Activated CD4-positive, CD25-positive, alpha-beta regulatory T cell (primary cell): ENCODE results near the gene DES.

ENCODE experiments used
- DNase-seq, 4 experiments: peaks; one replicate each; lab custom pipeline; 2025; lab: John Stamatoyannopoulos, UW

The DES gene

DNA sequence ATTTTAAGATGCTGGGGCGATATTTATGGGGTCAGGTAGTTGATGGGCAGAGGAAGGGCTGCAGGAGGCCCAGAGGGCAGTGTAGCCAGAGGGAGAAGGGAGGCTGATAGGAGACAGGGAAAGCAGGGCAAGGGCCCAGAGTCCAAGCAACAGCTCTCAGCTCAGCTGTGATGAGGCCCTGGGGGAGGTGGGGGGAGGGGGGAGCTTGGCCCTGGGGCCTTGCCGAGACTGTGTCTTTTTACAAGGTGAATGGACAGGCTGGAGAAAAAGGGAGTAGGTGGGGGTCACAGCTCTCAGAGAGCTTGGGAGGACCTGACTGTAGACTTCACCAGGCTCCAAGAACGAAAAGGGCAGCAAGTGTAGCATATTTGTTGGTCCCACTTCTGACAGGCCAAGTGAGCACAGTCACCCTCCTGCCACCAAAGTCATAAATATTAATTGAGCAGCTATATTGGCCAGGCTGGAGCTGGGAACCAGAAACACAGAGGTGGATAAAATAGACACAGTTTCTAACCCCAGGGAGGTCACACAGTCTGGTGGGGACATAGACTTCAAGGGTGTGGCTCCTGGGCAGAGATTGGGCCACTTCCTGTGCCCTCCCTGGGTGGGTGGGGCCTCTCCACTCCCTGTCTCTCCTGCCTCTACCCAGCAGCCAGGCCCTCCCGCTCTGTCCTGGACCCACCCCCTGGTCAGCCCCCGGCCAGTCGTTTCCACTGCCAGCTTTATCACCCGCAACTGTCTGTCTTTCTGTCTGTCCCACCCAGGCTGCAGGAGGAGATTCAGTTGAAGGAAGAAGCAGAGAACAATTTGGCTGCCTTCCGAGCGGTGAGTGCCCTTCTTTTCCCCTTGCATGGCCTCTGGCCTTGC, 1.4 kb downstream of the DES start:
- no peak for DNase-seq

GRCh38 chr2:219420687-219421086, 2.5 kb downstream of the DES start:
- DNase-seq = no peak

GRCh38 chr2:219421323-219421722, 3.1 kb downstream of the DES start:
- DNase-seq = no peak

DNA sequence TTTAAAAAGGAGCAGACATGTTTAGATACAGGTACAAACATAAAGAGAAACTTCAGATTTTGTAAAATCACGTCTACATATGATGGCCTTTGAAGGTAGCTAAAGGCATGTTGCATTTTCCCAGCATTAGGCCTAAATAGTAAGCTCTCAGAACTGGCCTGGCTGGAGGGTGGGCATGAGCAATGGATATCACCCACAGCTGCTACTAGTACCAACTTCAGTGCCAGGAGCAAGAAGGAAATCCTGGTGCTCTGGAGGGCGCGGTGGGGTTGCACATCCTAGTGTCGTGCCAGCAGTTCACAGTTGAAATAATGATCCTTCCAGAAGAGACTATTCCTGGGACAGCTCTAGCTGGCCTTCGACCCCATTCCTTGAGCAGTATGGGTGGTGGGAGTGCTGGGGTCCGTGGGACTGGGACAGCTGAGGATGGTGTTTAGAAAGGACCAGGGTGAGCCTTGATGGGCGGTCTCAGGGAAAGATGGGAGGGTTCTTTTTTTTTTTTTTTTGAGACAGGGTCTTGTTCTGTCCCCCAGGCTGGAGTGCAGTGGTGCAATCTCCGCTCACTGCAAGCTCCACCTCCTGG, 4.9 kb downstream of the DES start:
- DNase-seq = no peak

- DNase-seq = no peak
Observed at GRCh38 chr2:219423652-219424377, 5.6 kb downstream of the DES start.

- DNase-seq = no peak
Observed at GRCh38 chr2:219425238-219426067, 7.3 kb downstream of the DES start.

DNA sequence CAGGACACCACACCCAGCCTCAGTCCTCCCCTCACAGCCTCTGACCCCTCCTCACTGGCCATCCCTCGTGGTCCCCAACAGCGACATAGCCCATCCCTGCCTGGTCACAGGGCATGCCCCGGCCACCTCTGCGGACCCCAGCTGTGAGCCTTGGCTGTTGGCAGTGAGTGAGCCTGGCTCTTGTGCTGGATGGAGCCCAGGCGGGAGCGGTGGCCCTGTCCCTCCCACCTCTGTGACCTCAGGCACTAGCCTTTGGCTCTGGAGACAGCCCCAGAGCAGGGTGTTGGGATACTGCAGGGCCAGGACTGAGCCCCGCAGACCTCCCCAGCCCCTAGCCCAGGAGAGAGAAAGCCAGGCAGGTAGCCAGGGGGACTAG, 7.9 kb downstream of the DES start:
- DNase-seq = no peak

DNA sequence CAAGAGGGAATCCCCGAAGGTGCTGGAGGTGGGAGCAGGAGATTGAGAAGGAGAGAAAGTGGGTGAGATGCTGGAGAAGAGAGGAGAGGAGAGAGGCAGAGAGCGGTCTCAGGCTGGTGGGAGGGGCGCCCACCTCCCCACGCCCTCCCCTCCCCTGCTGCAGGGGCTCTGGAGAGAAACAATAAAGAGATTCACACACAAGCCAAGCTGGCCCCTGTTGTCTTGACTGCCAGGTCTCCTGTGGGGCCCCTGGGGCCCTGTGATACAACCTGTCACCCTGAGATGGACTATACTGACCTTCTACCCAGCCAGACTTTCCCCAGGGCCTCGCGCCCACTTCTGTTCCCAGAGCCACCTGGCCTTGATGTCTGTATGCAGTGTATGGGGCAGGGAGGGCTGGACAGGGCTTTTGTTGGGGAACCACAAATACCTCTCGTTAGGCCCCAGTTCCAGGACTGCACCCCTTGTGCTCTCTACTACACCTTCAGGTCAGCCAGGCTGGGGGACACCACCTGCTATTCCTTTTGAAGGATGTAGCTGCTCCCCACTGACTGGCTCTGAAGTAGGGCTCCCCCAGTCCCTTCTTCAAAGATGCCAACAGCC, 8.5 kb downstream of the DES start:
- no peak for DNase-seq

- DNase-seq = no peak
Observed at GRCh38 chr2:219428469-219428868, 10.3 kb downstream of the DES start.

GRCh38 chr2:219429958-219430606, 11.9 kb downstream of the DES start:
- no peak for DNase-seq

GRCh38 chr2:219430633-219431615, 12.7 kb downstream of the DES start:
- no peak for DNase-seq

DNA sequence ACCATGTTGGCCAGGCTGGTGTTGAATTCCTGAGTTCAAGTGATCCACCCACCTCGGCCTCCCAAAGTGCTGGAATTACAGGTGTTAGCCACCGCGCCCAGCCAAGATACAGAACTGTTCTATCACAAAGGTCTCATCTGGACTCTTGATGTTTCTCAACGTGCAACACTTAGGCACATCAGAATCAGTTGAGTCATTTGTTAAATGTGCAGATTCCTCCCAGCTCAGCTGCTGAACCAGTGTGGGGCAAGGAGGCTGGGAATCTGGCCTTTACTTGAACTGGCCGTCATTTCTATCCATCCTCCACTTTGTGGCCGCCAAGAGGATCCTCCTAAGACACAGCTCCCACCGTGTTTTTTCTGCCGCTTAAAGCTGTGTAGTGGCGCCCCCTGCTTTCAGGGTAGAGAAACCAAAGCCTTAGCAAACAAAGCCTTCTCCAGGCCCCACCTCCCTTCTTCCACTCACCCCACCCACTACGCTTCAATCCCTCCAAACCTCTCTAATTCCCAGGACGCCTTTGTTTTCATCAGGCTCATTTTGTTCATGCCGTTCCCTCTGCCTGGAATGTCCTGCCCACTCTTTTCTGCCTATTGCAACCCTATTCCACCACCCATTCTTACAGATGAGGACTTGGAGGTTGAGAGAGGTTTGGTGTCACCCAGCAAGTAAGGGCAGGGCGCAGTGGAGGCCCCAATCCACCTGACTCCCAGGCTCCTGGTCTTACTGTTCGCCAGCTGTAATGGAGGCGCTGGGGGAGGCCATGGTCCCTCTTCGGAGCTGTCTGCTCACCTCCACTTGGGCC, 15.7 kb downstream of the DES start:
- DNase-seq = no peak

GRCh38 chr2:219434468-219434717, 16.2 kb downstream of the DES start:
- DNase-seq = no peak

- no peak for DNase-seq
Observed at GRCh38 chr2:219434718-219435525, 16.7 kb downstream of the DES start, which contains the start of gene SPEG. Gene SPEG, plus strand, starts transcription at chr2:219434843. Its CDS starts 135 bp downstream, at chr2:219434978.

DNA sequence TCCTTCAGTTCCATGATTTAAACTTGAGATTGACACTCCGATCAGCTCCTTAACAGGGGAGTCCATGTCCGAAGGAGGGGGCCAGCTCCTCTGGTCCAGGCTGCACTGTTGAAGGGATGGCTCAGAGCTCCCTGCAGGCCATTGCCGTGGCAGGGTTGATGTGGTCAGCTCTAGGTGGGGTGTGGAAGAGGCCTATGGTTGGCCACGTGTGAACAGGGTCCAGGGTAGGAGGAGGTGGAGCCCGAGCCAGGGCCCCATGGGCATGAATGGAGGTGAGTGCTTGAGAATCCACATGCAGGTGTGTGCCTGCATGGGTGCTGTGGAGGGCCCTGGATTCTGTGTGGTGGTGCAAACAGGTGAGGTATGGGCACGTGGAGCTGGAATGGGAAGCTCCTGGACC, 17.5 kb downstream of the DES start:
- DNase-seq = no peak

GRCh38 chr2:219436491-219436890, 18.3 kb downstream of the DES start:
- DNase-seq = no peak

- no peak for DNase-seq
Observed at GRCh38 chr2:219437141-219437540, 19.0 kb downstream of the DES start.

- no peak for DNase-seq
Observed at GRCh38 chr2:219437690-219438206, 19.6 kb downstream of the DES start.
